ENCODE measurements around the gene PRKCG.
A peak's percentile ranks its signal among the peaks of the same experiment; 100 is the strongest.

The PRKCG gene

DNA sequence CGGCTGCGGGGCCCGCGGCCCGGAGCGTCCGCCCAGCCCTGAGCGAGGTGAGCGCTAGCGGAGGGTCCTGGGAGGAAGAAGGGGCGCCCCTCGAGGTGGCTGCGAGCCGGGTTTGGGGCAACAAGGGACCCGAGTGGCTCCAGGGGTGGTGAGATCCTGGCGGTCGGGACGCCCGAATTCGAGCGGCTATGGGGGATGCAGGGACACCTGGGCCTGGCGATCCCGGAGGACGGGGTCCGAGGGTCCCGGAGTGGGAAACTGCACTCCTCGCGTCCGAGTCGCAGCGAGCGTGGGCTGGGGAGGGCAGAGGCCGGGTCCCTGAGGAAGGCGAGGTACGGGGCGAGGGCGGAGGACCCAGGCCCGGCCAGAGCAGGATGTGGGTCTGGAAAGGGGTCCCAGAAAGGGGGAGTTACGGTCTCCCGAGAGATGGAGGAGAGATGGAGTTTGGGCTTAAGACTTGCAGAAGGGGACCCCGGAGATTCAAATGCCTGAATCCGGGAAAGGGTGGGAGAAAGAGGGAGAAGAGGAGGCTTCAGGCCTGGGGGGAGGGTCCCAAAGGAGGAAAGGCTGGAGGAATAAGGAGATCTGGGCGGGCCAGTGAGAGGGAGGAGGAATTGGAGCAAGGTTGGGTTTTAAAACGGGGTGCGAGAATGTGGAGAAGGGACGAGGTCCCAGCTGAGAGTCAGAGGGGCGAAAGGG lies 27.6 kb downstream of the PRKCG start:
- ChIA-PET CTCF (no interaction called here), POLR2A (no interaction called here)
- DNase-seq (ENCODE audit: extremely low spot score): no peak
- TF ChIP-seq, protein P1, sequence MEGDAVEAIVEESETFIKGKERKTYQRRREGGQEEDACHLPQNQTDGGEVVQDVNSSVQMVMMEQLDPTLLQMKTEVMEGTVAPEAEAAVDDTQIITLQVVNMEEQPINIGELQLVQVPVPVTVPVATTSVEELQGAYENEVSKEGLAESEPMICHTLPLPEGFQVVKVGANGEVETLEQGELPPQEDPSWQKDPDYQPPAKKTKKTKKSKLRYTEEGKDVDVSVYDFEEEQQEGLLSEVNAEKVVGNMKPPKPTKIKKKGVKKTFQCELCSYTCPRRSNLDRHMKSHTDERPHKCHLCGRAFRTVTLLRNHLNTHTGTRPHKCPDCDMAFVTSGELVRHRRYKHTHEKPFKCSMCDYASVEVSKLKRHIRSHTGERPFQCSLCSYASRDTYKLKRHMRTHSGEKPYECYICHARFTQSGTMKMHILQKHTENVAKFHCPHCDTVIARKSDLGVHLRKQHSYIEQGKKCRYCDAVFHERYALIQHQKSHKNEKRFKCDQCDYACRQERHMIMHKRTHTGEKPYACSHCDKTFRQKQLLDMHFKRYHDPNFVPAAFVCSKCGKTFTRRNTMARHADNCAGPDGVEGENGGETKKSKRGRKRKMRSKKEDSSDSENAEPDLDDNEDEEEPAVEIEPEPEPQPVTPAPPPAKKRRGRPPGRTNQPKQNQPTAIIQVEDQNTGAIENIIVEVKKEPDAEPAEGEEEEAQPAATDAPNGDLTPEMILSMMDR (IDR thresholded peaks at IDR 0.05; ENCODE audit: control extremely low read depth, extremely low read depth, low read depth, missing control alignments): no peak

DNA sequence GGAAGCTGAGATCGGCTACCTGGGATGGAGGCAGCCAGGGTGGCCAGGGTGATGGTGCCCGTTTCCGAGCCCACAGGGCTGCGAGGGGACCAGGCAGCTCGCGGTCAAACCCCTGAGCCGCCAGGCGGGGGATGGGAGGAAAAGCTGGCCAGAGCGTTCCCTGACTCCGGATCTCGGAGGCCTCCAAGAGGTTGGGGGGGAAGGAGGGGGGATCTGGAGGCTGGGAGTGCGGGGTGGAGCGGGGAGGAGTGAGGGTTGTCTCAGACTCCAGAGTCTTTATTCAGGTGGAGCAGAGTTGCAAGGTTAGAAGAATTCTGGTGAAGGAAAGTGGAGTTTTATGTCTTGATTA lies 28.1 kb downstream of the PRKCG start:
- CTCF ChIA-PET: no interaction called here
- POLR2A ChIA-PET: no interaction called here
- no peak for DNase-seq (ENCODE audit: extremely low spot score)
- TF ChIP-seq, protein P1 (IDR thresholded peaks at IDR 0.05; ENCODE audit: control extremely low read depth, extremely low read depth, low read depth, missing control alignments): no peak

DNA sequence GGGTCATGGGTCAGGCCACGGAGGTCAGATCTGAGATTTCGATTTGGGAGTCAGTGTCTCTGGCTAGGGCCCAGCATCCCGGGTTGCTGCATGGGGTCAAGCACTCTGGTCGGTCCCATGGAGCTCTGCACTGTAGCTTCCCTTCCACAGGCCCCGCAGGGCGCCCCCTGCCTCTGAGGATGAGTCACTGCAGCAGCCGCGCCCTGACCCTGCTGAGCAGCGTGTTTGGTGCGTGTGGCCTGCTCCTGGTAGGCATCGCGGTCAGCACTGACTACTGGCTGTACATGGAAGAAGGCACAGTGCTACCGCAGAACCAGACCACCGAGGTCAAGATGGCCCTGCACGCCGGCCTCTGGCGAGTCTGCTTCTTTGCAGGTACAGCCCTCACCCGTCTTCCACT lies 30.7 kb downstream of the PRKCG start:
- DNase-seq (ENCODE audit: extremely low spot score): no peak
- CTCF ChIA-PET: no interaction called here
- TF ChIP-seq, protein P1 (IDR thresholded peaks at IDR 0.05; ENCODE audit: control extremely low read depth, extremely low read depth, low read depth, missing control alignments): peak; percentile 20
- POLR2A ChIA-PET: no interaction called here

DNA sequence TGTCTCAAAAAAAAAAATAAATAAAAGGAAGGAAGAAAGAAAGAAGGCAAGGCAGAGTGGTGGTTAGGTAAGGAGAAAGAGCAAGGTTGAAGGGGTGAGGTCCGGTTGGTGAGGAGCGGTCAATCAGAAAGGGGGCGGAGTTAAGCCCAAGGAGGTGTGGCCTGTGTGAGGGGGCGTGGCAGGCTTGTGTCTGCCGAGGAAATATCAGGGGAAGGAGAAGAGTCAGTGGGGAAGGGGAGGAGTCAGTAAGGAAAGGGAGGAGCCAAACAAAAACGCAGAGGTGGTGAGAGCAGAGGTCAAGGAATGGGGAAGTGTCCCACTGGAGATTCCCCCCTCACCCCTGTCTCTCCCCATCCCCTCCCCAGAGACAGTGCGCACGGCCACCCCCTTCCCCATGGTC lies 33.0 kb downstream of the PRKCG start:
- DNase-seq (ENCODE audit: extremely low spot score): no peak
- ChIA-PET CTCF (no interaction called here), POLR2A (no interaction called here)
- TF ChIP-seq, protein P1 (IDR thresholded peaks at IDR 0.05; ENCODE audit: control extremely low read depth, extremely low read depth, low read depth, missing control alignments): no peak

DNA sequence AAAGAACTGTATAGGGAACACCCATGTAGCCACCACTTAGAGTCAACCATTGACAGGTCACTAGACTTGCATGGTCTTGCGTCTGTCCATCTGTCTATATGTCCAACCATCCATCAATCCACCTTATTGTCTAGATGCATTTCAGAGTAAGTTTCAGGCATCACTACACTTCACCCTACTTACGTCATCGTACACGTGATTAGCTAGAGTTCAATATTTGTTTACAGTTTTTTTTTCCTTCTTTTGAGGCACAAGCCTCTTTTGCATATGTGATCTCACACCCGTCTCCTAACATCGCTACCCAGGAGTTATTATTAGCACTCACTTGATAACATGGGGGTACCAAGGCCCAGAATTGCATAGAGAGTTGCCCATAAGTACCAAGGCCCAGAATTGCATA lies 34.0 kb downstream of the PRKCG start:
- DNase-seq (ENCODE audit: extremely low spot score): no peak
- POLR2A ChIA-PET: no interaction called here
- CTCF ChIA-PET: no interaction called here
- TF ChIP-seq, protein P1 (IDR thresholded peaks at IDR 0.05; ENCODE audit: control extremely low read depth, extremely low read depth, low read depth, missing control alignments): no peak

DNA sequence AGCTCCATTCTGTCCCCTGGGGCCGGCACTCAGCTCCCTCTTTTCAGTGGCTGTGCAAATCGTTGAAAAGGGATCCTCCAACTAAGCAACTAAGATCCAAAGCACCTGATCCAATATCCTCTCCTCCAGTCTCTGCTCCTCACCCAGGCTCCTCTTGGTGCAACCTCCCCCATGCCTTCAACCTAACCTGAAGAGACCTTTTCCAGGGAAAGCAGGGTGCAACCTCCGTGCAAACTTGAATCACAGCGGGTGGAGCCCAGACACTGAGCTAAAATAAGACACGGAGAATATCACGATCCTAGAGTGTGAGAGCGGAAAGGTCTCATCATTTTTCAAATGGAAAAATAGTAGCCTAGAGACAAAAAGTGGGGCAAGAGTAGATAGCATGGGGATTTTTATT lies 35.4 kb downstream of the PRKCG start:
- ChIA-PET CTCF (interaction anchor here (1.2 to 1.5 kb wide), 4 partner anchors 10 to 108 kb away, joined by 3 to 4 read pairs (median 4); no protein-coding TSS in a partner anchor), POLR2A (no interaction called here)
- no peak for DNase-seq (ENCODE audit: extremely low spot score)
- TF ChIP-seq, protein P1 (IDR thresholded peaks at IDR 0.05; ENCODE audit: control extremely low read depth, extremely low read depth, low read depth, missing control alignments): no peak

Data from GM10248 (cell line).